Panc1 (cell line): ENCODE measurements around the gene NEURL1B. TPM values are rescaled to one million over a fixed set of nuclear protein-coding genes. Genes with fewer than 3 reads are reported as not detected.

ENCODE experiments used
- ATAC-seq: fragments of 200-7000 bp; cut with Tn5 transposase; 2 replicates; pipeline ENCODE4 v1.9.1; 2020; ENCODE audit warnings: mild to moderate bottlenecking, moderate library complexity
- BruUV-seq: library from RNA; stranded (reverse); fragments of 400-500 nt; replicated peaks from 2 replicates; lab custom pipeline; 2021; lab: Mats Ljungman, UMichigan
- CTCF ChIA-PET: fragments of 300-600 bp; sonication (Branson Sonifier 250); formaldehyde crosslinking; loops from one replicate; lab custom pipeline; 2022; ENCODE audit warnings: antibody characterized with exemption; lab: Charles Lee
- POLR2A ChIA-PET: fragments of 300-600 bp; sonication (Branson Sonifier 250); formaldehyde crosslinking; loops from one replicate; lab custom pipeline; 2022; ENCODE audit warnings: antibody characterized with exemption; lab: Charles Lee
- DNase-seq: peaks from one replicate; pipeline ENCODE4 v3.0.0-alpha.2; 2010; ENCODE audit warnings: low read depth, low spot score
- H3K27ac ChIP-seq: 2 replicates; pipeline ENCODE4 v1.5.1; 2011; ENCODE audit warnings: mild to moderate bottlenecking, low read length, inconsistent platforms
- H3K27me3 ChIP-seq: fragments of 200-500 bp; sonication (Bioruptor generic); 2 replicates; pipeline ENCODE4 v1.6.0; 2014; ENCODE audit warnings: low read length, inconsistent platforms; ENCODE audit not compliant: control insufficient read depth, insufficient read depth
- H3K36me3 ChIP-seq: fragments of 200-500 bp; sonication (Bioruptor generic); 2 replicates; pipeline ENCODE4 v1.5.1; 2014; ENCODE audit warnings: inconsistent platforms, mild to moderate bottlenecking, low read length, moderate library complexity; ENCODE audit not compliant: control insufficient read depth, insufficient read depth
- H3K4me1 ChIP-seq: 2 replicates; pipeline ENCODE4 v1.5.1; 2011; ENCODE audit warnings: inconsistent platforms, mild to moderate bottlenecking, low read length, moderate library complexity; ENCODE audit not compliant: control insufficient read depth, insufficient read depth
- H3K4me3 ChIP-seq, 2 experiments: 2 replicates each; pipeline ENCODE4 v1.5.1; 2011 to 2012; ENCODE audit warnings: low read depth in 2 of 2, low read length in 2 of 2, mild to moderate bottlenecking in 2 of 2, inconsistent platforms in 1 of 2, moderate library complexity in 1 of 2
- H3K9me3 ChIP-seq: fragments of 200-500 bp; sonication (Bioruptor generic); 2 replicates; pipeline ENCODE4 v1.5.1; 2014; ENCODE audit warnings: low read depth, mild to moderate bottlenecking, inconsistent platforms, low read length, moderate library complexity; ENCODE audit not compliant: control insufficient read depth, insufficient read depth
- CTCF ChIP-seq: fragments of 450-650 bp; IDR thresholded peaks from 2 replicates; pipeline ENCODE4 v1.5.1; 2017; ENCODE audit warnings: mild to moderate bottlenecking
- POLR2AphosphoS5 ChIP-seq: IDR thresholded peaks from 2 replicates; pipeline ENCODE4 v1.6.1; 2012; ENCODE audit warnings: mild to moderate bottlenecking, low read depth, low read length, moderate library complexity
- REST ChIP-seq, 2 experiments: IDR thresholded peaks; 2 replicates each; pipeline ENCODE4 v1.6.1; 2011 to 2012; ENCODE audit warnings: low read depth in 2 of 2, control low read depth in 1 of 2, low read length in 1 of 2, mild to moderate bottlenecking in 1 of 2, moderate library complexity in 1 of 2; ENCODE audit not compliant: insufficient read depth in 1 of 2
- SIN3A ChIP-seq: IDR thresholded peaks from 2 replicates; pipeline ENCODE4 v1.6.1; 2012; ENCODE audit warnings: low read depth, mild to moderate bottlenecking, low read length, moderate library complexity, borderline replicate concordance; ENCODE audit not compliant: insufficient read depth
- TCF7L2 ChIP-seq: IDR thresholded peaks from 2 replicates; pipeline ENCODE4 v1.6.1; 2011; ENCODE audit warnings: mild to moderate bottlenecking, low read depth, low read length, inconsistent platforms
- in situ Hi-C: cut with HindIII; loops from 2 replicates; pipeline ENCODE4 v1.10.0; 2016; ENCODE audit warnings: low sequenced_read_pairs, low pct_unique_long_range_greater_than_20kb
- intact Hi-C: fragments of 100-400 bp; cut with micrococcal nuclease; formaldehyde crosslinking; loops from one replicate; pipeline ENCODE4 v1.10.0; 2022; ENCODE audit not compliant: unreplicated experiment
- total RNA-seq: library from RNA; stranded (reverse); gene quantifications from one replicate; pipeline ENCODE4 v1.2.1, GENCODE V29; 2021; ENCODE audit not compliant: unreplicated experiment

The NEURL1B gene
- total RNA-seq, 1 experiment from 2014 or later, result 5.3 TPM

GRCh38 chr5:172644711-172645110, 3.6 kb downstream of the NEURL1B start:
- Histone ChIP-seq H3K27me3 (peaks cover 4% of the 10 kb centered on the region; the same call in 1 of the 2 replicates), H3K4me1 (peaks cover 14% of the 10 kb centered on the region), H3K4me3 (no peak overlapping the region), H3K9me3 (no peaks in the 10 kb centered on the region), H3K27ac (no peak overlapping the region), H3K36me3 (no peaks in the 10 kb centered on the region)
- ChIA-PET CTCF (interaction anchor here (0.6 kb wide), 1 partner anchor 40 kb away, joined by 3 read pairs; no protein-coding TSS in a partner anchor), POLR2A (no interaction called here)
- no peak for TF ChIP-seq POLR2AphosphoS5
- TF ChIP-seq CTCF, result no peak
- no peak for TF ChIP-seq TCF7L2
- TF ChIP-seq REST (IDR thresholded peaks at IDR 0.05; ENCODE audit: insufficient read depth in 1 of 2, low read depth in 2 of 2, low read length in 1 of 2), result no peak
- TF ChIP-seq SIN3A, result no peak
- in situ Hi-C loops (no loop called here), intact Hi-C loops (no loop called here)
- ATAC-seq, result no peak
- no peak for DNase-seq
- no TSS peak for BruUV-seq

GRCh38 chr5:172645271-172646055, 4.4 kb downstream of the NEURL1B start:
- BruUV-seq, result no TSS peak
- no peak overlapping the region for H3K4me3 ChIP-seq
- ChIA-PET CTCF (interaction anchor here (0.6 kb wide), 1 partner anchor 41 kb away, joined by 3 read pairs; no protein-coding TSS in a partner anchor), POLR2A (no interaction called here)
- intact Hi-C loops, result no loop called here
- peaks cover 11% of the 10 kb centered on the region; the same call in 1 of the 2 replicates for H3K4me1 ChIP-seq
- H3K27ac ChIP-seq, result no peak overlapping the region
- in situ Hi-C loops, result no loop called here
- H3K9me3 ChIP-seq, result no peaks in the 10 kb centered on the region
- no peak for TF ChIP-seq SIN3A
- H3K36me3 ChIP-seq, result no peaks in the 10 kb centered on the region
- DNase-seq (no peak), ATAC-seq (no peak)
- peaks cover 4% of the 10 kb centered on the region; the same call in 1 of the 2 replicates for H3K27me3 ChIP-seq
